A549 (cell line): ENCODE results near the gene CERS3. TPM values are rescaled to one million over a fixed set of nuclear protein-coding genes. Genes with fewer than 3 reads are reported as not detected.
A peak's percentile ranks its signal among the peaks of the same experiment; 100 is the strongest.

Source experiments
- ATAC-seq, 2 experiments: fragments of 200-7000 bp in 1 of 2; fragments of >200 bp in 1 of 2; cut with Nextera tagmentation in 1 of 2; cut with Tn5 transposase in 1 of 2; 3 replicates each; pipeline versions ENCODE4 v1.8.0 to v1.9.1; 2018 to 2020; ENCODE audit warnings: mild to moderate bottlenecking in 1 of 2, moderate library complexity in 1 of 2
- CTCF ChIA-PET: fragments of 300-600 bp; sonication (Branson Sonifier 250); formaldehyde crosslinking; extraction: SDS; loops from one replicate; lab custom pipeline; 2021; ENCODE audit warnings: antibody characterized with exemption, inconsistent platforms; lab: Yijun Ruan, JAX
- POLR2A ChIA-PET: fragments of 350-600 bp; formaldehyde crosslinking; extraction: SDS; loops from one replicate; lab custom pipeline; 2021; ENCODE audit warnings: antibody characterized with exemption, inconsistent platforms; lab: Yijun Ruan, JAX
- DNase-seq, 2 experiments: peaks; one replicate each; pipeline versions ENCODE4 v3.0.0 to v3.0.0-alpha.2; 2011 to 2016; ENCODE audit warnings: low read depth in 1 of 2, low spot score in 1 of 2
- FAIRE-seq: peaks from 2 replicates; lab custom pipeline; 2011; peaks lifted over from hg19 to GRCh38; lab: Jason Lieb, UNC
- H3K27ac ChIP-seq, 2 experiments: fragments of >200 bp; sonication (Bioruptor Twin); formaldehyde crosslinking; 3 replicates each; pipeline ENCODE4 v1.5.1; 2016 to 2017
- H3K4me1 ChIP-seq: fragments of >200 bp; sonication (Bioruptor Twin); formaldehyde crosslinking; 3 replicates; pipeline ENCODE4 v1.6.1; 2016
- H3K4me2 ChIP-seq: fragments of >200 bp; sonication (Bioruptor Twin); formaldehyde crosslinking; 3 replicates; pipeline ENCODE4 v1.6.1; 2016
- H3K4me3 ChIP-seq: fragments of >200 bp; sonication (Bioruptor Twin); formaldehyde crosslinking; 3 replicates; pipeline ENCODE4 v1.5.1; 2016
- H3K9me3 ChIP-seq: fragments of >200 bp; sonication (Bioruptor Twin); formaldehyde crosslinking; 3 replicates; pipeline ENCODE4 v1.6.1; 2016
- CBX2 ChIP-seq: fragments of 200-600 bp; sonication (generic); IDR thresholded peaks from 2 replicates; pipeline ENCODE4 v1.6.1; 2016; ENCODE audit warnings: low read depth, mild to moderate bottlenecking, borderline replicate concordance
- CBX8 ChIP-seq: fragments of 200-600 bp; sonication (generic); IDR thresholded peaks from 2 replicates; pipeline ENCODE4 v1.6.1; 2016
- CHD2 ChIP-seq: fragments of 150-350 bp; IDR thresholded peaks from 2 replicates; pipeline ENCODE4 v1.6.1; 2014; ENCODE audit warnings: low read length; ENCODE audit not compliant: partially characterized antibody
- CHD4 ChIP-seq: fragments of 200-600 bp; sonication (generic); IDR thresholded peaks from 2 replicates; pipeline ENCODE4 v1.6.1; 2016; ENCODE audit warnings: antibody characterized with exemption, mild to moderate bottlenecking, borderline replicate concordance
- EHMT2 ChIP-seq: fragments of 200-600 bp; sonication (generic); IDR thresholded peaks from 2 replicates; pipeline ENCODE4 v1.6.1; 2016; ENCODE audit warnings: antibody characterized with exemption, low read depth, mild to moderate bottlenecking, moderate library complexity
- FOXS1 ChIP-seq: fragments of 250-450 bp; sonication (Bioruptor Pico); IDR thresholded peaks from 2 replicates; pipeline ENCODE4 v1.5.0; 2020; ENCODE audit warnings: mild to moderate bottlenecking, moderate library complexity
- HDAC2 ChIP-seq: fragments of 200-600 bp; sonication (generic); IDR thresholded peaks from 2 replicates; pipeline ENCODE4 v1.6.1; 2016
- HOXA7 ChIP-seq: fragments of 250-450 bp; sonication (Bioruptor Pico); IDR thresholded peaks from 2 replicates; pipeline ENCODE4 v1.5.0; 2020; ENCODE audit warnings: mild to moderate bottlenecking, moderate library complexity
- MAX ChIP-seq: IDR thresholded peaks from 2 replicates; pipeline ENCODE4 v1.6.1; 2012
- MYC ChIP-seq: IDR thresholded peaks from 2 replicates; pipeline ENCODE4 v1.6.1; 2012; ENCODE audit warnings: mild to moderate bottlenecking, inconsistent platforms, low read length, improper control_type of control experiment, borderline replicate concordance
- NFE2L2 ChIP-seq: fragments of 150-350 bp; conservative IDR thresholded peaks from 2 replicates; pipeline ENCODE4 v1.6.1; 2014; ENCODE audit warnings: low read length
- RARB ChIP-seq: fragments of 250-450 bp; sonication (Bioruptor Pico); IDR thresholded peaks from 2 replicates; pipeline ENCODE4 v1.8.0; 2021; ENCODE audit warnings: mild to moderate bottlenecking, moderate library complexity
- RFX5 ChIP-seq: fragments of 450-650 bp; IDR thresholded peaks from 2 replicates; pipeline ENCODE4 v1.7.1; 2014; ENCODE audit warnings: antibody characterized with exemption, mild to moderate bottlenecking, moderate library complexity
- RNF2 ChIP-seq: fragments of 200-600 bp; sonication (generic); IDR thresholded peaks from 2 replicates; pipeline ENCODE4 v1.6.1; 2016; ENCODE audit warnings: low read depth, mild to moderate bottlenecking, antibody characterized with exemption, moderate library complexity, borderline replicate concordance
- SMC3 ChIP-seq: fragments of >200 bp; sonication (Bioruptor Twin); formaldehyde crosslinking; IDR thresholded peaks from 3 replicates; pipeline ENCODE4 v1.6.1; 2018; ENCODE audit warnings: inconsistent platforms
- TFCP2L1 ChIP-seq: fragments of 250-450 bp; sonication (Bioruptor Pico); IDR thresholded peaks from 2 replicates; pipeline ENCODE4 v1.5.0; 2021; ENCODE audit warnings: mild to moderate bottlenecking
- ZSCAN20 ChIP-seq: fragments of 250-450 bp; sonication (Bioruptor Pico); IDR thresholded peaks from 2 replicates; pipeline ENCODE4 v1.8.0; 2022; ENCODE audit warnings: mild to moderate bottlenecking, moderate library complexity
- whole genome bisulfite sequencing: methylation state at CpG from one replicate; pipeline ENCODE4 v1.1.6; 2017; ENCODE audit errors: missing lambda C conversion rate; 5-methylcytosine and 5-hydroxymethylcytosine counted together
- polyA plus RNA-seq, 4 experiments: library from polyadenylated mRNA; depleted of rRNA in 3 of 4; stranded (reverse); fragments of >200 nt; fragmentation: RNase III in 1 of 4; extraction: RNeasy Plus Mini Kit Qiagen cat#74134 plus additional on column Dnase treatment in 1 of 4; gene quantifications; 2 replicates in 3 of 4; 3 replicates in 1 of 4; pipeline ENCODE4 v1.2.3, GENCODE V29; 2011 to 2017
- TF ChIP-seq, protein P1 (sequence below): IDR thresholded peaks from 2 replicates; pipeline ENCODE4 v1.6.1; 2012; ENCODE audit warnings: low read depth, borderline replicate concordance
- TF ChIP-seq, protein P2 (sequence below): fragments of 200-600 bp; sonication (generic); IDR thresholded peaks from 2 replicates; pipeline ENCODE4 v1.6.1; 2016; ENCODE audit warnings: antibody characterized with exemption, mild to moderate bottlenecking, moderate library complexity
- TF ChIP-seq, protein P3 (sequence below): fragments of >200 bp; sonication (Bioruptor Twin); formaldehyde crosslinking; IDR thresholded peaks from 2 replicates; pipeline ENCODE4 v1.6.1; 2016
- TF ChIP-seq, protein P4 (sequence below): fragments of 450-650 bp; IDR thresholded peaks from 2 replicates; pipeline ENCODE4 v1.6.1; 2014; ENCODE audit warnings: antibody characterized with exemption

The CERS3 gene
- polyA plus RNA-seq, 2 of the 4 experiments (the other 2 are of a cell fraction): not detected

DNA sequence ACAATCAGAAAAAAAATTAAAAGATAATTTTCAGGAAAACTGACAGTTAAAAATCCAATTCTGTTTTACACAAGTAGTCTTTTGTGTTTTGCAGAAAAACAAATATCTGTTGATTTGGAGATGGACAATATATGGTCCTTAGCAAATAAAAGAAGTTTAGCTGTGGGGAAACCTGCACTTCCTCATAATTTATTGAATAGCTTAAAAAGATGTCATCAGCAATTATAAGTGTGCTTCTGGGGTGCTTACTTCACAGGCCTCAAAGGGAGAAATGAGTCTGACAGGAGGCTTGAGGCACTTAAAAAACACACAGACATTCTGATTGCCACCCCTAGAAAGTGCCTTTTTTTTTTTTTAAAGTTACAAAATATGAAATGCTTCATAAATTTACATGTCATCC is 31.6 kb upstream of the CERS3 start:
- no peaks in the 10 kb centered on the region for H3K9me3 ChIP-seq
- H3K4me2 ChIP-seq: no peak overlapping the region
- ChIA-PET CTCF (interaction anchor here (0.5 to 3.8 kb wide), 3 partner anchors 12 to 287 kb away, joined by 3 to 19 read pairs (median 10); no protein-coding TSS in a partner anchor), POLR2A (no interaction called here)
- TF ChIP-seq, protein P1, sequence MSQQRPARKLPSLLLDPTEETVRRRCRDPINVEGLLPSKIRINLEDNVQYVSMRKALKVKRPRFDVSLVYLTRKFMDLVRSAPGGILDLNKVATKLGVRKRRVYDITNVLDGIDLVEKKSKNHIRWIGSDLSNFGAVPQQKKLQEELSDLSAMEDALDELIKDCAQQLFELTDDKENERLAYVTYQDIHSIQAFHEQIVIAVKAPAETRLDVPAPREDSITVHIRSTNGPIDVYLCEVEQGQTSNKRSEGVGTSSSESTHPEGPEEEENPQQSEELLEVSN: no peak
- TF ChIP-seq RFX5 (no peak), CBX2 (no peak), EHMT2 (no peak), HOXA7 (CRISPR knock-in tag) (no peak), RNF2 (no peak), MYC (no peak), TFCP2L1 (no peak), NFE2L2 (no peak), RARB (no peak), MAX (no peak), ZSCAN20 (CRISPR knock-in tag) (no peak), HDAC2 (no peak), CHD4 (no peak), FOXS1 (no peak), CHD2 (no peak), CBX8 (no peak)
- TF ChIP-seq, protein P2, sequence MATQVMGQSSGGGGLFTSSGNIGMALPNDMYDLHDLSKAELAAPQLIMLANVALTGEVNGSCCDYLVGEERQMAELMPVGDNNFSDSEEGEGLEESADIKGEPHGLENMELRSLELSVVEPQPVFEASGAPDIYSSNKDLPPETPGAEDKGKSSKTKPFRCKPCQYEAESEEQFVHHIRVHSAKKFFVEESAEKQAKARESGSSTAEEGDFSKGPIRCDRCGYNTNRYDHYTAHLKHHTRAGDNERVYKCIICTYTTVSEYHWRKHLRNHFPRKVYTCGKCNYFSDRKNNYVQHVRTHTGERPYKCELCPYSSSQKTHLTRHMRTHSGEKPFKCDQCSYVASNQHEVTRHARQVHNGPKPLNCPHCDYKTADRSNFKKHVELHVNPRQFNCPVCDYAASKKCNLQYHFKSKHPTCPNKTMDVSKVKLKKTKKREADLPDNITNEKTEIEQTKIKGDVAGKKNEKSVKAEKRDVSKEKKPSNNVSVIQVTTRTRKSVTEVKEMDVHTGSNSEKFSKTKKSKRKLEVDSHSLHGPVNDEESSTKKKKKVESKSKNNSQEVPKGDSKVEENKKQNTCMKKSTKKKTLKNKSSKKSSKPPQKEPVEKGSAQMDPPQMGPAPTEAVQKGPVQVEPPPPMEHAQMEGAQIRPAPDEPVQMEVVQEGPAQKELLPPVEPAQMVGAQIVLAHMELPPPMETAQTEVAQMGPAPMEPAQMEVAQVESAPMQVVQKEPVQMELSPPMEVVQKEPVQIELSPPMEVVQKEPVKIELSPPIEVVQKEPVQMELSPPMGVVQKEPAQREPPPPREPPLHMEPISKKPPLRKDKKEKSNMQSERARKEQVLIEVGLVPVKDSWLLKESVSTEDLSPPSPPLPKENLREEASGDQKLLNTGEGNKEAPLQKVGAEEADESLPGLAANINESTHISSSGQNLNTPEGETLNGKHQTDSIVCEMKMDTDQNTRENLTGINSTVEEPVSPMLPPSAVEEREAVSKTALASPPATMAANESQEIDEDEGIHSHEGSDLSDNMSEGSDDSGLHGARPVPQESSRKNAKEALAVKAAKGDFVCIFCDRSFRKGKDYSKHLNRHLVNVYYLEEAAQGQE: no peak
- ATAC-seq (no peak), DNase-seq (no peak), FAIRE-seq (no peak)
- H3K4me3 ChIP-seq: no peak overlapping the region
- H3K4me1 ChIP-seq: no peaks in the 10 kb centered on the region; the same call in 2 of the 3 replicates
- no peak overlapping the region for H3K27ac ChIP-seq

DNA sequence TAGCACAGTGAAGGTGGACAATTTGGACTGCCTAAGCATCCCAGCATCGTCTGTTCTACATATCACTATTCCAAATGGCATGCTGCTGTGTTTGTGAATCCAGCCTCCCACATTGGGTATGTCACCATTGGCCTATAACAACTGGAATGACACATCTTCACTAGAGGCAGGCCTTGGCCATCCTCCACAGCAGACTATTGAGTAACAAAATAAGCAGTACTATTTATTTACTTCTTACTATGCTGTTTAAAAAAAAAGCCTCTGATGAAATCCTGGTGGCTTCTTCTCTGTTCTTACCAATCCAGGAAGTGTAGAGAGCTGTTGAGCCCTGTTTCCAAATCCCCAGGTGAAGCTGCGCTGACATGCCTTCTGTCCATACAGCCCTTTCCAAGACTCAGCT is 30.6 kb upstream of the CERS3 start:
- no peak for FAIRE-seq
- WGBS: 75% methylated on average over 2 of the region's 2 CpGs
- peak in 1 of 2 experiments; percentile 36 for DNase-seq

More for the DNA sequence above, 30.6 kb upstream of the CERS3 start:
- no peak overlapping the region for H3K4me2 ChIP-seq
- H3K4me1 ChIP-seq: no peaks in the 10 kb centered on the region; the same call in 2 of the 3 replicates
- H3K27ac ChIP-seq: no peak overlapping the region
- CTCF ChIA-PET: interaction anchor here (2.9 to 3.8 kb wide), 2 partner anchors 13 to 210 kb away, joined by 10 to 19 read pairs; no protein-coding TSS in a partner anchor
- TF ChIP-seq SMC3 (no peak), HDAC2 (no peak), CBX8 (no peak)
- TF ChIP-seq, protein P3, sequence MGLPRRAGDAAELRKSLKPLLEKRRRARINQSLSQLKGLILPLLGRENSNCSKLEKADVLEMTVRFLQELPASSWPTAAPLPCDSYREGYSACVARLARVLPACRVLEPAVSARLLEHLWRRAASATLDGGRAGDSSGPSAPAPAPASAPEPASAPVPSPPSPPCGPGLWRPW: no peak
- TF ChIP-seq, protein P4, sequence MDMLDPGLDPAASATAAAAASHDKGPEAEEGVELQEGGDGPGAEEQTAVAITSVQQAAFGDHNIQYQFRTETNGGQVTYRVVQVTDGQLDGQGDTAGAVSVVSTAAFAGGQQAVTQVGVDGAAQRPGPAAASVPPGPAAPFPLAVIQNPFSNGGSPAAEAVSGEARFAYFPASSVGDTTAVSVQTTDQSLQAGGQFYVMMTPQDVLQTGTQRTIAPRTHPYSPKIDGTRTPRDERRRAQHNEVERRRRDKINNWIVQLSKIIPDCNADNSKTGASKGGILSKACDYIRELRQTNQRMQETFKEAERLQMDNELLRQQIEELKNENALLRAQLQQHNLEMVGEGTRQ: no peak
- POLR2A ChIA-PET: no interaction called here
- ATAC-seq: peak in 1 of 2 experiments; percentile 59; a peak in 4 of 6 replicates
- H3K4me3 ChIP-seq: no peak overlapping the region
- no peaks in the 10 kb centered on the region for H3K9me3 ChIP-seq
